BJ (cell line): ENCODE measurements around the gene BIN2. TPM values are rescaled to one million over a fixed set of nuclear protein-coding genes. Genes with fewer than 3 reads are reported as not detected.

ENCODE experiments used
- CTCF ChIA-PET: fragments of 350-600 bp; formaldehyde crosslinking; extraction: SDS; loops from one replicate; lab custom pipeline; 2021; ENCODE audit warnings: antibody characterized with exemption, inconsistent platforms; lab: Yijun Ruan, JAX
- POLR2A ChIA-PET: fragments of 300-600 bp; sonication (Branson Sonifier 250); formaldehyde crosslinking; extraction: SDS; loops from one replicate; lab custom pipeline; 2021; ENCODE audit warnings: antibody characterized with exemption; lab: Charles Lee
- DNase-seq: peaks from one replicate; pipeline ENCODE4 v3.0.0-alpha.2; 2011; ENCODE audit warnings: low read depth
- H3K27me3 ChIP-seq: 2 replicates; pipeline ENCODE4 v1.6.0; 2011; ENCODE audit warnings: low read length; ENCODE audit not compliant: control insufficient read depth, insufficient read depth
- H3K36me3 ChIP-seq: 2 replicates; pipeline ENCODE4 v1.5.1; 2011; ENCODE audit warnings: low read length; ENCODE audit not compliant: control insufficient read depth, insufficient read depth
- H3K4me3 ChIP-seq: 2 replicates; pipeline ENCODE4 v1.5.1; 2011; ENCODE audit warnings: low read depth, mild to moderate bottlenecking, control low read depth, low read length
- polyA plus RNA-seq: library from polyadenylated mRNA; depleted of rRNA; stranded (reverse); fragments of >200 nt; gene quantifications from 2 replicates; pipeline ENCODE4 v1.2.3, GENCODE V29; 2011
- TF ChIP-seq, protein P1 (sequence below): IDR thresholded peaks from 2 replicates; pipeline ENCODE4 v1.5.1; 2011; ENCODE audit warnings: low read depth, mild to moderate bottlenecking, control low read depth, inconsistent platforms, low read length, moderate library complexity; ENCODE audit not compliant: insufficient read depth

BIN2 gene
- polyA plus RNA-seq, 1 experiment: not detected

DNA sequence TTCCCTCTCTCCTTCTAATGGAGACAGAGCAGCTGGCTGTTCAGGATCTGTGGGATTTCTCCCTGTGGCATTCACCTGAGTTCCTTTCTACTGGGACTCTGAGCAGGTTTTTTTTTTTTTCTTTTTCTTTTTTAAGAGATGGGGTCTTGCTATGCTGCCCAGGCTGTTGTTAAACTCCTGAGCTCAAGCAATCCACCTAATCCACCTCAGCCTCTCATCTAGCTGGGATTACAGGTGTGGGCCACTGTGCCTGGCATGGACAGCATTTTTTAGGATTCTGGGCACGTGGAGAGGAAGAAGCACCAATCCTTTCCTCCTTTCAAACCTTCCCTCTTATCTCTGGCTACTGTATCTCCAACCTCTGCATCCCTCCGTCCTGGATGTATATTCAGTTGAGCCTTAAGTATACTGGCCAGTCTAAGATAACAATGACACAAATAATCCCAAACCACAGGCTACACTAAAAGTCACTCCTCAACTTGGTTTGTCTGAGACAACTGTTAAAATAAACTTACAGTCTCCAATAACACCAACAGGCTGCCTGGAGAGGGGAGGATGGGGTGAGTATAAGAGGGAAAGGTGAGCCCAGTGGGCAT lies 38.9 kb upstream of the BIN2 start:
- Histone ChIP-seq H3K36me3 (peaks cover 8% of the 10 kb centered on the region), H3K4me3 (no peak overlapping the region), H3K27me3 (no peaks in the 10 kb centered on the region)
- TF ChIP-seq, protein P1, sequence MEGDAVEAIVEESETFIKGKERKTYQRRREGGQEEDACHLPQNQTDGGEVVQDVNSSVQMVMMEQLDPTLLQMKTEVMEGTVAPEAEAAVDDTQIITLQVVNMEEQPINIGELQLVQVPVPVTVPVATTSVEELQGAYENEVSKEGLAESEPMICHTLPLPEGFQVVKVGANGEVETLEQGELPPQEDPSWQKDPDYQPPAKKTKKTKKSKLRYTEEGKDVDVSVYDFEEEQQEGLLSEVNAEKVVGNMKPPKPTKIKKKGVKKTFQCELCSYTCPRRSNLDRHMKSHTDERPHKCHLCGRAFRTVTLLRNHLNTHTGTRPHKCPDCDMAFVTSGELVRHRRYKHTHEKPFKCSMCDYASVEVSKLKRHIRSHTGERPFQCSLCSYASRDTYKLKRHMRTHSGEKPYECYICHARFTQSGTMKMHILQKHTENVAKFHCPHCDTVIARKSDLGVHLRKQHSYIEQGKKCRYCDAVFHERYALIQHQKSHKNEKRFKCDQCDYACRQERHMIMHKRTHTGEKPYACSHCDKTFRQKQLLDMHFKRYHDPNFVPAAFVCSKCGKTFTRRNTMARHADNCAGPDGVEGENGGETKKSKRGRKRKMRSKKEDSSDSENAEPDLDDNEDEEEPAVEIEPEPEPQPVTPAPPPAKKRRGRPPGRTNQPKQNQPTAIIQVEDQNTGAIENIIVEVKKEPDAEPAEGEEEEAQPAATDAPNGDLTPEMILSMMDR: no peak
- DNase-seq: no peak
- POLR2A ChIA-PET: interaction anchor here (0.7 kb wide), 1 partner anchor 662 kb away, joined by 3 read pairs; no protein-coding TSS in a partner anchor
- CTCF ChIA-PET: interaction anchor here (1.2 kb wide), 1 partner anchor 12 kb away, joined by 4 read pairs; no protein-coding TSS in a partner anchor

DNA sequence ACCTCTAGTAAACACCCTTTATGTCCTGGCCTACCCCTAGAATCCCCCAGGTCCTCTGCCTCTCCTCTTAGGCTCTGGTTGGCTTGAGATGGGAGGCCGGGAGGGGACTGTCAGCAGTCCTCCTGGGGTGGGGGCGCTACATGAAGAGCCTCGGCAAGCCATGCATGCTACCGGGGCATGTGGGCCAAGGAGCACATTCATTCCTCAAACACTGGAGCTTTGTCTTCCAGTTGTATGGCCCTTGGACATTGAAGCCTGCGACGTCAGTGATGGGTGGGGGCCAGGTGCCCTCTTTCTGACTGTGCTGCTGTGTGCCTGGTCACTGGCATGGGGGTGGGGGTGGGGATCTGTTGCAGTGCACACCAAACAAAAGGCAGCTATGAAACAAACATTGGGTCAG lies 38.3 kb upstream of the BIN2 start:
- Histone ChIP-seq H3K4me3 (no peak overlapping the region), H3K36me3 (peaks cover 8% of the 10 kb centered on the region), H3K27me3 (no peaks in the 10 kb centered on the region)
- no peak for DNase-seq
- ChIA-PET POLR2A (interaction anchor here (0.7 kb wide), 1 partner anchor 663 kb away, joined by 3 read pairs; no protein-coding TSS in a partner anchor), CTCF (interaction anchor here (1.1 to 1.2 kb wide), 2 partner anchors 11 to 21 kb away, joined by 3 to 4 read pairs; no protein-coding TSS in a partner anchor)
- TF ChIP-seq, protein P1: no peak

DNA sequence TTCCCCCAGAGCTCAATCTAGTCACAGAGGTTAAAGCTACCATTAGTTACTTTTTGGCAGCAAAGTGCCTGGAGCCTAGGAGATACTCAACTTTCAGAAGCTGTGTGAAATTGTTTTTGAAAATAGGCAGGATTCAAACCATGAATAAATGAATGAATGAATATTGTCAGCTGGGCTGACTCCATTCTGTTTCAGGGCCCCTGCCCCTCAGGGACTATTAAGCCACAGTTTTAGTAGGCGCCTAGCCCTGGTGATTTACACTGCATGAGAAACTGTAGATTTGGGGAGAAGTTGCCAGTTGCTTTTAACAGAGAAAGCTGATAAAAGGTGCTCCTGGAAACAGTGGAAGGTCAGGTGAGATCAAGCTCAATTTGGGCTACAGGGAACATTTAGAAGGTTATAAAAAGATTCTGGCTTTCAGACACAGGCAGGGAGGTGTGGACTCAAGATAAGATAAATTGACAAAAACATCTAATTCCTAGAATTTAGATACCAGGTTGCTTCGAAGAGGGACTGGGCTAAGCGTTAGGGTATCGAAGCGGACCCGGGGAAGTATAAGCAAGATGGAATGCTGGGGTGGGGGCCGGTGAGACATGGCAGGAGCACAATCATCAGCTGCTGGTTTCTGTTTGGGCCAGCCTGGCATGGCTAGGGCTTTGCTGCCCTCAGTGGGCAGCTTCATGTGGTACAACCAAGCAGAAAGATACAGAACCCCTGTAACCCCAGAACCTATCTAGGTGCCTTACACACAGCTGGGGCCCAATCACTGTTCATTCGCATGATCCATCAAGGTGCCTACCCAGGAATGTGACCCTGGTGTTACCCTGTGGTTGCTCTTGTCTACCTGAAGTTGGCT lies 37.4 kb upstream of the BIN2 start:
- H3K27me3 ChIP-seq: no peaks in the 10 kb centered on the region
- TF ChIP-seq, protein P1: no peak
- ChIA-PET CTCF (interaction anchor here (0.6 to 1.2 kb wide), 4 partner anchors 10 to 91 kb away, joined by 3 to 4 read pairs (median 3); no protein-coding TSS in a partner anchor), POLR2A (no interaction called here)
- DNase-seq: no peak
- no peak overlapping the region for H3K4me3 ChIP-seq
- H3K36me3 ChIP-seq: peaks cover 8% of the 10 kb centered on the region

DNA sequence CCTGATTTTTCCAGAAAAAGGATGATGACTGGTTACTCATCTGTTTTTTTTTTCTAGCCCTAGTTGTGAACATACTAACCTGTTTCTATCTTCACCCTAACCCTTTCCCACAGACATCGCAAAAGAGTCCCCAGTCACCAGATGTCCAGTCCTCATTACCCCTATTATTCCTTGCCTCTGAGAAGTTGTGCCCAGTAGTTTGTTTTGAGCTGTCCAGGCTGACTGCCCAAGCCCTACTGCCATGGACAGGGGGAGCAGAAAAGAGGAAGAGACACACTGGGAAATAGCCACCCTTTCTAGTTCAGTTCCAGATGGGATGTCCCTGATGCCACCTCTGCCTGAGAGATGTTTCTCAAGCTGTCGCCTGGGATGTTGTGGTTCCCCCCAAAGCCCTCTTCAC lies 36.3 kb upstream of the BIN2 start:
- TF ChIP-seq, protein P1: no peak
- DNase-seq: no peak
- CTCF ChIA-PET: interaction anchor here (1.2 kb wide), 1 partner anchor 9 kb away, joined by 3 read pairs; no protein-coding TSS in a partner anchor
- Histone ChIP-seq H3K27me3 (no peaks in the 10 kb centered on the region), H3K4me3 (no peak overlapping the region), H3K36me3 (peaks cover 8% of the 10 kb centered on the region)
- POLR2A ChIA-PET: no interaction called here

DNA sequence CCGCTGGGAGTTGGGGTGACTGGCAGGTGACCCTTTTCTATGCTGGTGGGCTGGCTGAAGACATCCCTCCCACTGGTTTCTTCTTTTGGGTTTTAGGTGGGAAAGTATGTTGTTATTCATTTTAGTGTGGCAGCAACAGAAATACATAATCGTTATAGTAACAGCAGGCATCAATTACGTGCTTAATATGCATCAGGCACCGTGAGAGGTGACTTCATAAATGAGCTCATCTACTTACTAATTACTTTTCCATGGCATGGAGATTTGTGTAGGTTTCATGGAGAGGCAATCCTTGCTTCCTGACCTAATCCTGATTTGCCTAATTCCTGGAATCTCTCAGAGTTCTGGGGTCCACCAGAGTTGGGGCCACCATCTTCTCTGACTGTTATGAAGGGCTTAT lies 35.9 kb upstream of the BIN2 start:
- peaks cover 7% of the 10 kb centered on the region for H3K36me3 ChIP-seq
- ChIA-PET POLR2A (no interaction called here), CTCF (no interaction called here)
- no peaks in the 10 kb centered on the region for H3K27me3 ChIP-seq
- DNase-seq: no peak
- TF ChIP-seq, protein P1: no peak
- H3K4me3 ChIP-seq: no peak overlapping the region
